HL-60 (cell line): ENCODE data around the gene AMELX.

Experiments used
- CTCF ChIP-seq: IDR thresholded peaks from one replicate; pipeline ENCODE4 v1.5.1; 2011; ENCODE audit warnings: low read length, control low read depth, inconsistent platforms; ENCODE audit not compliant: insufficient read depth
- GABPA ChIP-seq: IDR thresholded peaks from 2 replicates; pipeline ENCODE4 v1.6.1; 2012; ENCODE audit warnings: low read depth
- POLR2AphosphoS5 ChIP-seq: IDR thresholded peaks from 2 replicates; pipeline ENCODE4 v1.6.1; 2012; ENCODE audit warnings: low read depth
- REST ChIP-seq: IDR thresholded peaks from 2 replicates; pipeline ENCODE4 v1.6.1; 2012; ENCODE audit warnings: low read depth; ENCODE audit not compliant: insufficient replicate concordance

GRCh38 chrX:11309220-11309619, 16.0 kb downstream of the AMELX start:
- no peak for TF ChIP-seq POLR2AphosphoS5
- TF ChIP-seq CTCF, result no peak
- no peak for TF ChIP-seq REST
- TF ChIP-seq GABPA, result no peak
